Adipocyte (in vitro differentiated cells): ENCODE data around the gene ACTR2.

Experiments used
- DNase-seq: peaks from one replicate; pipeline ENCODE4 v3.0.0-alpha.2; 2015; ENCODE audit warnings: low read depth
- H3K27me3 ChIP-seq: replicated peaks from 2 replicates; pipeline ENCODE4 v1.7.0; 2013; ENCODE audit warnings: mild to moderate bottlenecking, low read length, moderate library complexity; ENCODE audit not compliant: control insufficient read depth, insufficient read depth
- H3K36me3 ChIP-seq: 2 replicates; pipeline ENCODE4 v1.7.0; 2013; ENCODE audit warnings: low read length, mild to moderate bottlenecking, moderate library complexity; ENCODE audit not compliant: control insufficient read depth, insufficient read depth, severe bottlenecking
- H3K4me1 ChIP-seq: 2 replicates; pipeline ENCODE4 v1.7.0; 2013; ENCODE audit warnings: mild to moderate bottlenecking, low read length, moderate library complexity; ENCODE audit not compliant: control insufficient read depth, insufficient read depth
- H3K4me3 ChIP-seq: 2 replicates; pipeline ENCODE4 v1.7.0; 2013; ENCODE audit warnings: mild to moderate bottlenecking, low read length, moderate library complexity
- H3K9ac ChIP-seq: 2 replicates; pipeline ENCODE4 v1.7.0; 2013; ENCODE audit warnings: mild to moderate bottlenecking, low read length, moderate library complexity
- H3K9me3 ChIP-seq: 2 replicates; pipeline ENCODE4 v1.7.0; 2013; ENCODE audit warnings: mild to moderate bottlenecking, low read length, moderate library complexity; ENCODE audit not compliant: control insufficient read depth

The ACTR2 gene

GRCh38 chr2:65264821-65265670 is 37.4 kb downstream of the ACTR2 start:
- H3K27me3 ChIP-seq = no peaks in the 10 kb centered on the region
- peaks cover 72% of the 10 kb centered on the region for H3K36me3 ChIP-seq
- H3K9me3 ChIP-seq = no peaks in the 10 kb centered on the region
- peaks cover 33% of the 10 kb centered on the region for H3K4me1 ChIP-seq
- H3K4me3 ChIP-seq = no peak overlapping the region
- DNase-seq = peak; percentile 91
- no peak overlapping the region for H3K9ac ChIP-seq

- H3K36me3 ChIP-seq = peaks cover 67% of the 10 kb centered on the region
- DNase-seq = no peak
- no peak overlapping the region for H3K9ac ChIP-seq
- no peaks in the 10 kb centered on the region for H3K9me3 ChIP-seq
- H3K4me1 ChIP-seq = peaks cover 34% of the 10 kb centered on the region
- H3K4me3 ChIP-seq = no peak overlapping the region
- H3K27me3 ChIP-seq = no peaks in the 10 kb centered on the region
These were observed 38.0 kb downstream of the ACTR2 start for GRCh38 chr2:65265671-65266045.

- Histone ChIP-seq H3K4me3 (no peak overlapping the region), H3K36me3 (peaks cover 67% of the 10 kb centered on the region)
- no peak for DNase-seq
These were observed 39.4 kb downstream of the ACTR2 start for GRCh38 chr2:65267008-65267407.

GRCh38 chr2:65268957-65269356 is 41.3 kb downstream of the ACTR2 start:
- H3K27me3 ChIP-seq = no peaks in the 10 kb centered on the region
- H3K36me3 ChIP-seq = peaks cover 78% of the 10 kb centered on the region
- H3K4me1 ChIP-seq = peaks cover 14% of the 10 kb centered on the region
- no peak overlapping the region for H3K4me3 ChIP-seq
- no peak overlapping the region for H3K9ac ChIP-seq
- DNase-seq = no peak
- H3K9me3 ChIP-seq = no peaks in the 10 kb centered on the region

More at GRCh38 chr2:65267008-65267407, 39.4 kb downstream of the ACTR2 start:
- H3K9ac ChIP-seq = no peak overlapping the region
- H3K4me1 ChIP-seq = peaks cover 27% of the 10 kb centered on the region
- no peaks in the 10 kb centered on the region for H3K27me3 ChIP-seq
- no peaks in the 10 kb centered on the region for H3K9me3 ChIP-seq

GRCh38 chr2:65273344-65273743 is 45.7 kb downstream of the ACTR2 start:
- Histone ChIP-seq H3K9me3 (no peaks in the 10 kb centered on the region), H3K9ac (no peak overlapping the region), H3K4me1 (peaks cover 25% of the 10 kb centered on the region), H3K36me3 (peaks cover 54% of the 10 kb centered on the region), H3K27me3 (no peaks in the 10 kb centered on the region), H3K4me3 (no peak overlapping the region)
- no peak for DNase-seq

GRCh38 chr2:65275141-65275915 is 47.7 kb downstream of the ACTR2 start:
- no peak overlapping the region for H3K9ac ChIP-seq
- H3K4me1 ChIP-seq = peaks cover 24% of the 10 kb centered on the region
- no peak for DNase-seq
- peaks cover 41% of the 10 kb centered on the region for H3K36me3 ChIP-seq
- no peaks in the 10 kb centered on the region for H3K27me3 ChIP-seq
- H3K9me3 ChIP-seq = no peaks in the 10 kb centered on the region
- no peak overlapping the region for H3K4me3 ChIP-seq

- Histone ChIP-seq H3K9ac (no peak overlapping the region), H3K36me3 (peaks cover 37% of the 10 kb centered on the region), H3K9me3 (no peaks in the 10 kb centered on the region), H3K4me3 (no peak overlapping the region), H3K4me1 (peaks cover 25% of the 10 kb centered on the region), H3K27me3 (no peaks in the 10 kb centered on the region)
- no peak for DNase-seq
These were observed 49.0 kb downstream of the ACTR2 start for GRCh38 chr2:65276609-65277008.

GRCh38 chr2:65277118-65277517 is 49.5 kb downstream of the ACTR2 start:
- H3K4me1 ChIP-seq = peaks cover 29% of the 10 kb centered on the region

GRCh38 chr2:65277791-65278483 is 50.3 kb downstream of the ACTR2 start:
- DNase-seq = no peak

More at GRCh38 chr2:65277118-65277517, 49.5 kb downstream of the ACTR2 start:
- no peaks in the 10 kb centered on the region for H3K9me3 ChIP-seq
- H3K27me3 ChIP-seq = no peaks in the 10 kb centered on the region
- H3K9ac ChIP-seq = no peak overlapping the region
- no peak for DNase-seq
- H3K36me3 ChIP-seq = peaks cover 32% of the 10 kb centered on the region
- no peak overlapping the region for H3K4me3 ChIP-seq

GRCh38 chr2:65278531-65278981 is 50.9 kb downstream of the ACTR2 start:
- DNase-seq = no peak

More at GRCh38 chr2:65277791-65278483, 50.3 kb downstream of the ACTR2 start:
- H3K9me3 ChIP-seq = no peaks in the 10 kb centered on the region
- no peak overlapping the region for H3K9ac ChIP-seq
- H3K36me3 ChIP-seq = peaks cover 23% of the 10 kb centered on the region
- no peak overlapping the region for H3K4me3 ChIP-seq
- H3K4me1 ChIP-seq = peaks cover 37% of the 10 kb centered on the region
- H3K27me3 ChIP-seq = no peaks in the 10 kb centered on the region

GRCh38 chr2:65279756-65280155 is 52.1 kb downstream of the ACTR2 start:
- peaks cover 37% of the 10 kb centered on the region for H3K4me1 ChIP-seq
- no peak overlapping the region for H3K4me3 ChIP-seq
- H3K9ac ChIP-seq = no peak overlapping the region
- no peak for DNase-seq
- peaks cover 10% of the 10 kb centered on the region for H3K36me3 ChIP-seq
- no peaks in the 10 kb centered on the region for H3K9me3 ChIP-seq
- H3K27me3 ChIP-seq = no peaks in the 10 kb centered on the region

More at GRCh38 chr2:65278531-65278981, 50.9 kb downstream of the ACTR2 start:
- no peak overlapping the region for H3K4me3 ChIP-seq
- no peaks in the 10 kb centered on the region for H3K27me3 ChIP-seq
- H3K4me1 ChIP-seq = peaks cover 37% of the 10 kb centered on the region
- H3K36me3 ChIP-seq = peaks cover 17% of the 10 kb centered on the region
- no peaks in the 10 kb centered on the region for H3K9me3 ChIP-seq
- no peak overlapping the region for H3K9ac ChIP-seq
